GM10266 (cell line): ENCODE data around the gene MRNIP.

Experiments used
- DNase-seq: peaks from one replicate; pipeline ENCODE4 v3.0.0; 2012; ENCODE audit errors: extremely low spot score
- TF ChIP-seq, protein P1 (sequence below): IDR thresholded peaks from 2 replicates; pipeline ENCODE4 v1.5.1; 2012; ENCODE audit warnings: mild to moderate bottlenecking, low read depth; ENCODE audit not compliant: control insufficient read depth, insufficient read depth; ENCODE audit errors: missing control alignments

Gene MRNIP

DNA sequence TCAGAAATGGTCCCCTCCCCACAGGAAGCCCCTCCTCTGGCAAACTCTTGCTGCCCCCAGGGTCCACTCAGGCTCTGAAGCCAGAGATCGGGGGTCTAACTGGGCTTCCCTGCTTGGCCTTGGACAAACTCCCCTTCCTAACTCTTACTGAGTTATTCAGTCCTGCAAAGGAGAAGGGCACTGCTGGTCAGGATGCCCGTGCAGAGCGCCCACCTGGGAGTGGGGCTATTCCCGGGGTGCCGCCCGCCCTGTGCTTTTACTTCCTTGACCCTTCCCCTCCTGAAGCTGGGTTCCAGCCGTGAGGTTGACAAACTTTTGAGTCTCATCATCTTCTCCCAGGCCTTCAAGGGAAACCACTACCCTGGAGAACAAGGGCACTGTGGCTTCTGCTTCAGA, 44.1 kb upstream of the MRNIP start:
- no peak for DNase-seq
- TF ChIP-seq, protein P1, sequence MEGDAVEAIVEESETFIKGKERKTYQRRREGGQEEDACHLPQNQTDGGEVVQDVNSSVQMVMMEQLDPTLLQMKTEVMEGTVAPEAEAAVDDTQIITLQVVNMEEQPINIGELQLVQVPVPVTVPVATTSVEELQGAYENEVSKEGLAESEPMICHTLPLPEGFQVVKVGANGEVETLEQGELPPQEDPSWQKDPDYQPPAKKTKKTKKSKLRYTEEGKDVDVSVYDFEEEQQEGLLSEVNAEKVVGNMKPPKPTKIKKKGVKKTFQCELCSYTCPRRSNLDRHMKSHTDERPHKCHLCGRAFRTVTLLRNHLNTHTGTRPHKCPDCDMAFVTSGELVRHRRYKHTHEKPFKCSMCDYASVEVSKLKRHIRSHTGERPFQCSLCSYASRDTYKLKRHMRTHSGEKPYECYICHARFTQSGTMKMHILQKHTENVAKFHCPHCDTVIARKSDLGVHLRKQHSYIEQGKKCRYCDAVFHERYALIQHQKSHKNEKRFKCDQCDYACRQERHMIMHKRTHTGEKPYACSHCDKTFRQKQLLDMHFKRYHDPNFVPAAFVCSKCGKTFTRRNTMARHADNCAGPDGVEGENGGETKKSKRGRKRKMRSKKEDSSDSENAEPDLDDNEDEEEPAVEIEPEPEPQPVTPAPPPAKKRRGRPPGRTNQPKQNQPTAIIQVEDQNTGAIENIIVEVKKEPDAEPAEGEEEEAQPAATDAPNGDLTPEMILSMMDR = no peak

DNA sequence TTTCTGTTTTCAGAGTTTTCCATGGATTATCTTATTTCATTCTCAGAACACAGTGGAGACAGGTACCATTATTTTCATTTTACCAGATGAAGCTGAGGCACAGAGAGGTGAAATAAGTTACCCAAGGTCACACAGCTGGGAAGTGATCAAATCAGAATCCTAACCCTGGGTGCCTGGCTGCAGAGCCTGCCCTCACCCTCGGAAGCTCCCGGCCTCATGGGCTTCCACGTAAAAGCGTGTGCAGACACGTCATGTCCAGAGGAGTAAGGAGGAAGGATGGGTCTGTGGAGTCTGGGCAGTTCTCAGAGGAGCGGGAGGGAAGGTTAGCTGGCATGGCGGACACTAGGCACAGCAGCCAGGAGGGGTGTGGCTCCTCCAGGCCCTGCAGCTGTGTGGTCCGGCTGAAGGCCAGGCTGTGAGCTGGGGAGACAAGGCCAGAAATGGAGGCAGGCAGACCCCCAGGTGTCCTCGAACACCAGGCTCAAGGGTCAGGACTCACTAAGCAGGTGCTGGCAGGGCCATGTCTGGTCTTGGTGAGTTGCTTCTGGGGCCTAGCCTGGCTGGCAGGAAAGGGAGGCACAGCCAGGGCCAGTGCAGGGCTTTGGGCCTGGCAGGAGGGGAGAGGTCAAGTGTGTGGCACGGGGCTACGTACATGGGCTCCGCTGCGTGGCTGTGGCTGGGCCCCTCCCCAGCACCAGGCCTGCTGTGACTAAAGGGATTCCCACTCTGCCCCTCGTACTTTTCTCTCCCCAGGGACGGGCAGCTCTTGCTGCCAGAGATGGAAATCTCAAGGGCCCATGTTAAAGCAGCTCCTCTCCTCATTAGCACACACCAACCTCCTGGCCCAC, 43.5 kb upstream of the MRNIP start:
- TF ChIP-seq, protein P1 = no peak

DNA sequence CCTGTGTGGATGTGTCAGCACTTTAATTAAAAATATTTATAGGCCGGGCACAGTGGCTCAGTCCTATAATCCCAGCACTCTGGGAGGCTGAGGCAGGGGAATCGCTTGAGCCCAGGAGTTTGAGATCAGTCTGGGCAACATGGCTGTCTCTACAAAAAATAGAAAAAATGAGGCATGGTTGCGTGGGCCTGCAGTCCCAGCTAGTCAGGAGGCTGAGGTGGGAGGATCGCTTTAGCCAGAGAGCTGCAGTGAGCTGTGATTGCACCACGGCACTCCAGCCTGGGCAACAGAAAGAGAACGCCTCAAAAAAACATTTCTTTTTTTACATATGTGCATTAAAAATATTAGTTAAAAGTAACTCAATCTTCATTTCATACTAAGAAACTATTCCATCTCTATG, 42.8 kb upstream of the MRNIP start:
- TF ChIP-seq, protein P1 = no peak
- DNase-seq = no peak

More for the DNA sequence above, 43.5 kb upstream of the MRNIP start:
- DNase-seq = no peak

DNA sequence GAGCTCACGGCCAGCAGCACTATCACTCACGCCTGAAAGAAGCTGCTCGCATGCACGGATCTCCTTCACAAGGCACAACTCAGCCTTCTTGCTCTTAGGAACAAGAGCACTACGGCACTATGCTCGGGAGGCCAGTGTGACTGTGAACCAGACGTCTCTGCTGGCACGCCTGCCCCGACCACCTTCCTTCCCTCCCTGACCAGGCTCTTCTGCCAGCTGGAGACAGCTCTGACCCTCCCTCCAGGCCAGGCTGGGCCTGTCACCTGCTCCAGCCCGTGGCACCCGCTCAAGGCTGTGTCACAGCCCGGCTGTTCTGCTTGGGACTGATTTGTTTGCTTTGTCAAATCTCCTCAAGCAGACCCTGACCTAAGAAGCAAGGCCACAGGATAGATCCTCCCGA, 42.1 kb upstream of the MRNIP start:
- no peak for DNase-seq
- TF ChIP-seq, protein P1 = no peak

DNA sequence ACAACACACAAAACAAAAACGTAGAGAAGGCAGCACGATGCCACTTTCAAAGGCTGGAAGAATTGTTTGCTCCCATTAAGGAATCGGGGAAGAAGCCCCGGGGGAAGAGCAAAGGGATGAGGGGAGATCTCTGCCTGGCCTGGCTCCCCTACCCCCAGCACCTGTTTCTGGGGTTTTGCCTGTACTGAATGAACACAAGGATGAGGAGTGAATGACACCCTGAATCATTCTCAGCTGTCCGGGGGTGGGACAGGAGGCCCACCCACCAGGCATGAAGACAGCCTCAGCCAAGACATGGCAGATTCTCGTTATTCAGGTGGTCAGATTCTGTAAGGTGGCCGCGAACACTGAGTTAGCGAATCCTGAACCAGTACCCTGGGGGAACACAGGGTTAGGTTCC, 41.6 kb upstream of the MRNIP start:
- TF ChIP-seq, protein P1 = no peak
- no peak for DNase-seq

DNA sequence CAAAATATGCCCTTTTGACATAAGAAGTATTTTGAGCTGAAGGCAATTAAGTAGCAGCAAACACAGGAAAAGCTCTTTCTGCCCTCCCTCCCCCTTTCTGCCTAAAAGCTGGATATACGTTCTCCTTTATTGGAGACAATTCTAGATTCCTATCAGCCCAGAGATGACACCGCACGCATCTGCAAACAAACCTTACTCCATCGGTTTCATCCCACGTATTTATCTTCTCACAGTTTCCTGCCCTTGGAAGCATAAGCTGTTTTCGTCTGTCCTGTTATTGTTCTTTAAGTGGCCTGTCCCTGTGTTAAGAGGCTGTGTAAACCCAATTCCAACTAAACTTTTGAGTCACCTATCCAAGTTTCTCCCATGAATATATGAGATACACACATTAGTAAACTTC, 37.2 kb upstream of the MRNIP start:
- TF ChIP-seq, protein P1 = no peak

More for the DNA sequence above, 37.2 kb upstream of the MRNIP start:
- no peak for DNase-seq
